Activated B cell treated with CpG ODN at 0.5 μM for 24 hours (primary cell): Measurements from ENCODE around the gene HOXB5. TPM values are rescaled to one million over a fixed set of nuclear protein-coding genes. Genes with fewer than 3 reads are reported as not detected.

ENCODE experiments used
- ATAC-seq: fragments of 200-7000 bp; cut with Tn5 transposase; one replicate; pipeline ENCODE4 v1.10.0; 2021; ENCODE audit warnings: low read depth, mild to moderate bottlenecking, moderate library complexity
- CTCF ChIA-PET: fragments of 350-600 bp; sonication (Branson Sonifier 250); formaldehyde crosslinking; loops from one replicate; lab custom pipeline; 2021; ENCODE audit warnings: antibody characterized with exemption; lab: Charles Lee
- POLR2A ChIA-PET: fragments of 350-600 bp; sonication (Branson Sonifier 250); formaldehyde crosslinking; loops from one replicate; lab custom pipeline; 2021; ENCODE audit warnings: antibody characterized with exemption; lab: Charles Lee
- DNase-seq: peaks from one replicate; pipeline ENCODE4 v3.0.0; 2022
- H3K27ac Mint-ChIP-seq: one replicate; pipeline ENCODE4 v1.8.0; 2020; ENCODE audit warnings: mixed read lengths
- H3K27me3 Mint-ChIP-seq: one replicate; pipeline ENCODE4 v1.8.0; 2021; ENCODE audit warnings: mixed read lengths
- H3K36me3 Mint-ChIP-seq: one replicate; pipeline ENCODE4 v1.8.0; 2021; ENCODE audit warnings: low read depth, mixed read lengths
- H3K4me1 Mint-ChIP-seq: one replicate; pipeline ENCODE4 v1.8.0; 2021; ENCODE audit warnings: mixed read lengths
- H3K4me3 Mint-ChIP-seq: one replicate; pipeline ENCODE4 v1.8.0; 2020; ENCODE audit warnings: mild to moderate bottlenecking, mixed read lengths
- H3K9me3 Mint-ChIP-seq: one replicate; pipeline ENCODE4 v1.8.0; 2020; ENCODE audit warnings: mixed read lengths
- intact Hi-C: fragments of 100-400 bp; cut with micrococcal nuclease; formaldehyde crosslinking; loops from one replicate; pipeline ENCODE4 v1.15.1; 2024
- total RNA-seq: library from RNA; stranded (reverse); gene quantifications from 2 replicates; pipeline ENCODE4 v1.2.3, GENCODE V29; 2022
- TF ChIP-seq, protein P1 (sequence below): fragments of 200-600 bp; IDR thresholded peaks from one replicate; pipeline ENCODE4 v1.8.0; 2022; ENCODE audit warnings: antibody characterized with exemption, mild to moderate bottlenecking

HOXB5 gene
- total RNA-seq: not detected in 2 replicates

DNA sequence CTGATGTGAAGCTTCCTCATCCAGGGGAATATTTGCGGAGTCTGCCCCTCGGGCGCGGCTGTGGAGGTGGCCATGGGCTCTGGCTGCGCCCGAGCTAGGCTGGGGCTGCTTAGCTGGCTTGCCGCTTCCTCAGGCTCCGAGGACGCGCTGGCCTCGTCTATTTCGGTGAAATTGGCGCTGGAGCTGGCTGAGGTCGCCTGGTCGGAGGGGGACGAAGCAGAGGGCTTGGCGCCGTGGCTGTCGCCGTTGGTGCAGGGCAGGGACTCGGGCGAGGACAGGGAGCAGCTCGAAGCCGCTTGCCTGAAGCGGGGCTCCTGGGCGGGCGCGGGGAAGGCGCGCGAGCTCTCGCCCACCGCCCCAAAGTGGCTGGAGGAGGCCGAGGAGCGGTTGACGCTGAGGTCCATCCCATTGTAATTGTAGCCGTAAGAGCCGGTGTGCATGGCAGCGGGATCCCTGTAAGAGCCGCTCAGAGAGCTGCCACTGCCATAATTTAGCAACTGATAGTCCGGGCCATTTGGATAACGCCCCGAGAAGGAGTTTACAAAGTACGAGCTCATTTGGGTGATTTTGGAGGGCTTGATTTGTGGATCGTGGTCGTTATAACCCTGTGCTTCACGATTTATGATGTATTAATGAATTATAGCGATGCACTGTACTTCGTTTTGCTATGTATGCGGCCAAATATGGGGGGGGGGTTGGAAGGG lies at the start of gene HOXB5:
HOXB5 (minus strand) TSS at position 654 of the 704 bp plus-strand sequence; CDS start at position 557, 97 bp downstream.
- H3K27me3 Mint-ChIP-seq: peaks cover 73% of the 10 kb centered on the region
- peak within 1 kb of the TSS; percentile 71 for H3K4me3 Mint-ChIP-seq
- no peaks in the 10 kb centered on the region for H3K36me3 Mint-ChIP-seq
- ATAC-seq (no peak), DNase-seq (no peak)
- H3K27ac Mint-ChIP-seq: no peak within 1 kb of the TSS
- POLR2A ChIA-PET: interaction anchor here (0.9 to 1.6 kb wide), 5 partner anchors 14 to 258 kb away, joined by 3 to 5 read pairs (median 3); partner anchors contain the start of gene HOXB8
- H3K4me1 Mint-ChIP-seq: peaks cover 52% of the 10 kb centered on the region
- CTCF ChIA-PET: interaction anchor here (0.8 to 4.5 kb wide), 24 partner anchors 9 to 567 kb away, joined by 3 to 31 read pairs (median 4); partner anchors contain the start of genes HOXB8 and HOXB9
- no peaks in the 10 kb centered on the region for H3K9me3 Mint-ChIP-seq
- intact Hi-C loops: loop anchor here (2.0 to 10.0 kb wide), 4 partner anchors 136 to 438 kb away; no protein-coding TSS in a partner anchor
- TF ChIP-seq, protein P1, sequence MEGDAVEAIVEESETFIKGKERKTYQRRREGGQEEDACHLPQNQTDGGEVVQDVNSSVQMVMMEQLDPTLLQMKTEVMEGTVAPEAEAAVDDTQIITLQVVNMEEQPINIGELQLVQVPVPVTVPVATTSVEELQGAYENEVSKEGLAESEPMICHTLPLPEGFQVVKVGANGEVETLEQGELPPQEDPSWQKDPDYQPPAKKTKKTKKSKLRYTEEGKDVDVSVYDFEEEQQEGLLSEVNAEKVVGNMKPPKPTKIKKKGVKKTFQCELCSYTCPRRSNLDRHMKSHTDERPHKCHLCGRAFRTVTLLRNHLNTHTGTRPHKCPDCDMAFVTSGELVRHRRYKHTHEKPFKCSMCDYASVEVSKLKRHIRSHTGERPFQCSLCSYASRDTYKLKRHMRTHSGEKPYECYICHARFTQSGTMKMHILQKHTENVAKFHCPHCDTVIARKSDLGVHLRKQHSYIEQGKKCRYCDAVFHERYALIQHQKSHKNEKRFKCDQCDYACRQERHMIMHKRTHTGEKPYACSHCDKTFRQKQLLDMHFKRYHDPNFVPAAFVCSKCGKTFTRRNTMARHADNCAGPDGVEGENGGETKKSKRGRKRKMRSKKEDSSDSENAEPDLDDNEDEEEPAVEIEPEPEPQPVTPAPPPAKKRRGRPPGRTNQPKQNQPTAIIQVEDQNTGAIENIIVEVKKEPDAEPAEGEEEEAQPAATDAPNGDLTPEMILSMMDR: no peak

DNA sequence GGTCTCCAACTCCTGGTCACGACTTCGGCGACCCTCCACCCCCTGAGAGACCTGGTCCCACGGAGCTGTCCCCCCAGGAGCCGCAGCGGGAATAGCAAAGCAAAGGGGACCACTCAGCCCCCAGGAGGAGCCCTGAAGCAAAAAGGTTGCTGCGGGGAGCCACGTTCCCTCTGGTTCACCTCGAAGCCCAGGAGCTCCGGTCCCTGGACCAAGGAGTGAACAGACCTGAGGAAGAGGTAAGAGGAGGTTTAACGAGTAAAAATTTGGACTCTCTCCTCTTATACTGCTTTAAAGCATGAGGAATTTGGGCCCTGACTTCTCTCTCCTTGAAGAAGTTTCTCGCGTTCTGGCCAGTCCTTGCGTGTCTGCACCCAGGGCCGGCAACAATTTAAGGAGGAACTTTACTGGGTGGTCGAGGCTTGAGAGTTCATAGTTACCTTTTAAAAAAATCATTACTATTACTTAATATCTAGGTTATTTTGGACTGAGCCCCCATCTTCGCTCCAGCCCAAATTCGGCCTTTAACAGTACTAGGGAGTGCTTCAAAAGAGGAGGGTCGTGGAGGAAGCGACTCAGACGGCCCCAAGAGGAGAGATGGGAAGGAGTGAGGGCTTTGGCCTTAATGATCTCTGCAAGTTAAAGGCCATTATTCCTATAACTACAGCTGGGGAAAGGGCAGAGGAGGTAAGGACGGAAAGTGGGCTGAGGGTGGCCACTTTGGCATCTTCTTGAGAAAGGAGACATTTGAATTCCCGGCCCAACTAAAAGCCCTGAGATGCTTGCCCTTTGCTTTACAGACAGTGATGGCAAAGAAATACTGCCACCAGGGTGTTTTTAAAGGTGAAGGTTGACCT lies 49.5 kb upstream of the HOXB5 start:
- Mint-ChIP-seq H3K4me1 (peaks cover 29% of the 10 kb centered on the region), H3K27ac (no peak overlapping the region), H3K27me3 (peaks cover 74% of the 10 kb centered on the region), H3K9me3 (no peaks in the 10 kb centered on the region), H3K36me3 (no peaks in the 10 kb centered on the region), H3K4me3 (no peak overlapping the region)
- CTCF ChIA-PET: no interaction called here
- TF ChIP-seq, protein P1: no peak
- POLR2A ChIA-PET: no interaction called here
- ATAC-seq (no peak), DNase-seq (no peak)
- intact Hi-C loops: no loop called here

DNA sequence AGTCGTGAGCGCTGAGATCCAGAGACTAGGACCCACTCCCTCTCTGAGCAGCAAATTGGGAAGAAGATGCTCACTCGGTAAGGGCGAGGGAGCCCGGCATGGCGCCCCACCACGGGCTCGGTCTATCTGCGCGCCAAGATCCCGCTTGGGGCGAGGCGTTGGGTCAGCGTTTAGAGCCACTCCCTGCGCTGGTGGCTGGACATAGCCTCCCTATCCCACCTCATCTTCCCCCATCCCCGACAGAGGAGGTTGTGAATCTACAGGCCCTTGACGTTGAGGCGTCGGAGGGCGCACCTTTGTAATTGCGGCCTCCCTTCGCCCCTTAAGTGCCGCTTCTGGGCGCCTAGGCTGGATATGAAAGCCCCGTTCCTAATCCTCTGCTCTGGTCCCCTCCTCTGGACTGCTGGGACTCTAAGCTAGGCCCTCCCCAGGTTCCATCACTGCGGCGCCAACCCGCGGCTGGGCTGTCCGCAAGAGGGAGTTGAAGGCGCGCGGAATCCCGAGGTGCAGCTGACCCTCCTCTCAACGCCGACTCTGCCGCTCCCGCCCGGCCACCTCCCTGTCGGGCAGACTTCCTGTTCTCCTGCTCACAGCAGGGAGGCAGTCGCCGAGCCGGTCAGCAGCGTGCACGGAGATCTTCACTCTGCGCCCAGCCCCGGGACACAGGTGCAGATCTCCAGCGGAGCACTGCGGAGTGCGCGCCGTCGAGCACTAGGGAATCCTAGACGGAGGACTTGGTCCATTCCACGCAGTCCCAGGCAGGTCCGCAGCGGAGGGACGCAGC lies 48.7 kb upstream of the HOXB5 start:
- ATAC-seq (no peak), DNase-seq (no peak)
- no peaks in the 10 kb centered on the region for H3K36me3 Mint-ChIP-seq
- ChIA-PET POLR2A (no interaction called here), CTCF (no interaction called here)
- no peaks in the 10 kb centered on the region for H3K9me3 Mint-ChIP-seq
- no peak overlapping the region for H3K27ac Mint-ChIP-seq
- peaks cover 23% of the 10 kb centered on the region for H3K4me1 Mint-ChIP-seq
- intact Hi-C loops: no loop called here
- peaks cover 74% of the 10 kb centered on the region for H3K27me3 Mint-ChIP-seq
- TF ChIP-seq, protein P1: no peak
- no peak overlapping the region for H3K4me3 Mint-ChIP-seq

DNA sequence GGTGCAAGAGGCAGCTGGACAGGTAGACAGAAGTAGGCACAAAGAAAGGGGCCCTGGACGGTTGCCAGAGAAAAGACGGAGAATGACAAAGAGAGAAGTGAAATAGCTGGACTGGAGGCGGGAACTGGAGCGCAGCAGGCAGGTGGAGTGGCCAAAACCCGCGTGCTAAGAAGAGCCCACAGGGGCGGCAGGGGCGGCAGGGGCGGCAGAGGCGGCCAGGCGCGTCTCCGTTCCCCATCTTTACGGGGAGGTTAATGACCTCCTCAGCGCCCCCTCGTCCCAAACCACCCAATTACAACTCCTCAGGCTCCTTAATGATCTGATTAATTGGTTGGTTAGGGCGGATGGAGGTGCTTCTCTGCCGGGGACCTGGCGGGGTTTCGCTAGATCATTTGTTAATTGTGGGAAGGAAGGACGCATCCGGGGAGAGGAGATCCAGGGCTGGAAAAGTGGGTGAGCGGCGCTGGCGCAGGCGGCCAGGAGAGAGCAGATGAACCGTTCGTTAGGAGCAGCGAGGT lies 48.0 kb upstream of the HOXB5 start:
- peaks cover 78% of the 10 kb centered on the region for H3K27me3 Mint-ChIP-seq
- no peak overlapping the region for H3K27ac Mint-ChIP-seq
- no peak overlapping the region for H3K4me3 Mint-ChIP-seq
- TF ChIP-seq, protein P1: no peak
- no peak for ATAC-seq
- no peaks in the 10 kb centered on the region for H3K36me3 Mint-ChIP-seq
- intact Hi-C loops: no loop called here
- POLR2A ChIA-PET: no interaction called here
- H3K4me1 Mint-ChIP-seq: peaks cover 21% of the 10 kb centered on the region
- CTCF ChIA-PET: no interaction called here
- H3K9me3 Mint-ChIP-seq: no peaks in the 10 kb centered on the region
- DNase-seq: no peak
